ENCODE results near the gene NKX1-2. TPM values are rescaled to one million over a fixed set of nuclear protein-coding genes. Genes with fewer than 3 reads are reported as not detected.
A peak's percentile ranks its signal among the peaks of the same experiment; 100 is the strongest.

NKX1-2 gene
- total RNA-seq (not detected), polyA plus RNA-seq (not detected)

GRCh38 chr10:124450012-124450782 is at the start of gene NKX1-2:
Gene NKX1-2 (minus strand): TSS chr10:124450035. CDS start chr10:124449943, 92 bp downstream.
- DNase-seq (ENCODE audit: extremely low spot score) = no peak
- peaks cover 9% of the 10 kb centered on the region for H3K4me1 ChIP-seq (ENCODE audit: insufficient read depth)
- 2% methylated on average over 57 of the region's 57 CpGs for WGBS

GRCh38 chr10:124498056-124498455 is 48.2 kb upstream of the NKX1-2 start:
- Histone ChIP-seq H3K36me3 (ENCODE audit: insufficient read depth) (no peaks in the 10 kb centered on the region), H3K4me3 (ENCODE audit: low read depth, low read length) (no peak overlapping the region), H3K4me1 (ENCODE audit: insufficient read depth) (no peaks in the 10 kb centered on the region), H3K27ac (ENCODE audit: low read depth) (no peak overlapping the region)
- no peak for DNase-seq (ENCODE audit: extremely low spot score)
- 92% methylated on average over 8 of the region's 8 CpGs for whole genome bisulfite sequencing

More at GRCh38 chr10:124450012-124450782, at the start of gene NKX1-2:
- H3K4me3 ChIP-seq (ENCODE audit: low read depth, low read length) = peak within 1 kb of the TSS; percentile 20
- H3K36me3 ChIP-seq (ENCODE audit: insufficient read depth) = no peaks in the 10 kb centered on the region
- no peak within 1 kb of the TSS for H3K27ac ChIP-seq (ENCODE audit: low read depth)

GRCh38 chr10:124497196-124497881 is 47.5 kb upstream of the NKX1-2 start:
- 73% methylated on average over 15 of the region's 15 CpGs for WGBS
- DNase-seq (ENCODE audit: extremely low spot score) = no peak
- Histone ChIP-seq H3K36me3 (ENCODE audit: insufficient read depth) (no peaks in the 10 kb centered on the region), H3K4me3 (ENCODE audit: low read depth, low read length) (no peak overlapping the region), H3K4me1 (ENCODE audit: insufficient read depth) (no peaks in the 10 kb centered on the region), H3K27ac (ENCODE audit: low read depth) (no peak overlapping the region)

- Histone ChIP-seq H3K27ac (ENCODE audit: low read depth) (no peak overlapping the region), H3K36me3 (ENCODE audit: insufficient read depth) (no peaks in the 10 kb centered on the region), H3K4me3 (ENCODE audit: low read depth, low read length) (no peak overlapping the region), H3K4me1 (ENCODE audit: insufficient read depth) (no peaks in the 10 kb centered on the region)
- no peak for DNase-seq (ENCODE audit: extremely low spot score)
- 91% methylated on average over 24 of the region's 24 CpGs for WGBS
These were observed 46.8 kb upstream of the NKX1-2 start for GRCh38 chr10:124496620-124497019.

- H3K27ac ChIP-seq (ENCODE audit: low read depth) = no peak overlapping the region
- no peak for DNase-seq (ENCODE audit: extremely low spot score)
- H3K4me1 ChIP-seq (ENCODE audit: insufficient read depth) = no peaks in the 10 kb centered on the region
- 85% methylated on average over 14 of the region's 14 CpGs for WGBS
- no peak overlapping the region for H3K4me3 ChIP-seq (ENCODE audit: low read depth, low read length)
- no peaks in the 10 kb centered on the region for H3K36me3 ChIP-seq (ENCODE audit: insufficient read depth)
These were observed 46.3 kb upstream of the NKX1-2 start for GRCh38 chr10:124496150-124496549.

- 92% methylated on average over 11 of the region's 11 CpGs for WGBS
These were observed 45.9 kb upstream of the NKX1-2 start for GRCh38 chr10:124495725-124496124.

GRCh38 chr10:124495162-124495561 is 45.3 kb upstream of the NKX1-2 start:
- 88% methylated on average over 7 of the region's 7 CpGs for WGBS

More at GRCh38 chr10:124495725-124496124, 45.9 kb upstream of the NKX1-2 start:
- no peak for DNase-seq (ENCODE audit: extremely low spot score)
- no peaks in the 10 kb centered on the region for H3K36me3 ChIP-seq (ENCODE audit: insufficient read depth)
- H3K4me3 ChIP-seq (ENCODE audit: low read depth, low read length) = no peak overlapping the region
- peak overlapping the region; percentile 19 for H3K27ac ChIP-seq (ENCODE audit: low read depth)
- H3K4me1 ChIP-seq (ENCODE audit: insufficient read depth) = no peaks in the 10 kb centered on the region

GRCh38 chr10:124494046-124494807 is 44.4 kb upstream of the NKX1-2 start:
- H3K4me3 ChIP-seq (ENCODE audit: low read depth, low read length) = no peak overlapping the region
- no peaks in the 10 kb centered on the region for H3K36me3 ChIP-seq (ENCODE audit: insufficient read depth)
- no peaks in the 10 kb centered on the region for H3K4me1 ChIP-seq (ENCODE audit: insufficient read depth)
- H3K27ac ChIP-seq (ENCODE audit: low read depth) = no peak overlapping the region
- 74% methylated on average over 16 of the region's 16 CpGs for WGBS
- DNase-seq (ENCODE audit: extremely low spot score) = no peak

More at GRCh38 chr10:124495162-124495561, 45.3 kb upstream of the NKX1-2 start:
- Histone ChIP-seq H3K27ac (ENCODE audit: low read depth) (peak overlapping the region; percentile 19), H3K4me3 (ENCODE audit: low read depth, low read length) (no peak overlapping the region), H3K36me3 (ENCODE audit: insufficient read depth) (no peaks in the 10 kb centered on the region), H3K4me1 (ENCODE audit: insufficient read depth) (no peaks in the 10 kb centered on the region)
- DNase-seq (ENCODE audit: extremely low spot score) = no peak

- Histone ChIP-seq H3K4me3 (ENCODE audit: low read depth, low read length) (no peak overlapping the region), H3K4me1 (ENCODE audit: insufficient read depth) (no peaks in the 10 kb centered on the region), H3K27ac (ENCODE audit: low read depth) (no peak overlapping the region), H3K36me3 (ENCODE audit: insufficient read depth) (no peaks in the 10 kb centered on the region)
- WGBS = 72% methylated on average over 23 of the region's 23 CpGs
- no peak for DNase-seq (ENCODE audit: extremely low spot score)
These were observed 43.5 kb upstream of the NKX1-2 start for GRCh38 chr10:124493214-124493882.

- WGBS = 86% methylated on average over 8 of the region's 8 CpGs
- no peak overlapping the region for H3K27ac ChIP-seq (ENCODE audit: low read depth)
- no peaks in the 10 kb centered on the region for H3K36me3 ChIP-seq (ENCODE audit: insufficient read depth)
- H3K4me3 ChIP-seq (ENCODE audit: low read depth, low read length) = no peak overlapping the region
- DNase-seq (ENCODE audit: extremely low spot score) = no peak
- H3K4me1 ChIP-seq (ENCODE audit: insufficient read depth) = no peaks in the 10 kb centered on the region
These were observed 42.4 kb upstream of the NKX1-2 start for GRCh38 chr10:124492266-124492665.

- H3K27ac ChIP-seq (ENCODE audit: low read depth) = no peak overlapping the region
- no peak overlapping the region for H3K4me3 ChIP-seq (ENCODE audit: low read depth, low read length)
- 98% methylated on average over 9 of the region's 9 CpGs for WGBS
- DNase-seq (ENCODE audit: extremely low spot score) = no peak
- H3K4me1 ChIP-seq (ENCODE audit: insufficient read depth) = no peaks in the 10 kb centered on the region
- no peaks in the 10 kb centered on the region for H3K36me3 ChIP-seq (ENCODE audit: insufficient read depth)
These were observed 41.3 kb upstream of the NKX1-2 start for GRCh38 chr10:124491105-124491504.

- Histone ChIP-seq H3K27ac (ENCODE audit: low read depth) (no peak overlapping the region), H3K4me1 (ENCODE audit: insufficient read depth) (no peaks in the 10 kb centered on the region), H3K36me3 (ENCODE audit: insufficient read depth) (no peaks in the 10 kb centered on the region), H3K4me3 (ENCODE audit: low read depth, low read length) (no peak overlapping the region)
- 93% methylated on average over 6 of the region's 6 CpGs for WGBS
- DNase-seq (ENCODE audit: extremely low spot score) = no peak
These were observed 36.8 kb upstream of the NKX1-2 start for GRCh38 chr10:124486635-124487034.

GRCh38 chr10:124484661-124485060 is 34.8 kb upstream of the NKX1-2 start:
- Histone ChIP-seq H3K4me1 (ENCODE audit: insufficient read depth) (no peaks in the 10 kb centered on the region), H3K36me3 (ENCODE audit: insufficient read depth) (no peaks in the 10 kb centered on the region), H3K4me3 (ENCODE audit: low read depth, low read length) (no peak overlapping the region), H3K27ac (ENCODE audit: low read depth) (no peak overlapping the region)
- WGBS = 80% methylated on average over 2 of the region's 2 CpGs
- DNase-seq (ENCODE audit: extremely low spot score) = no peak

All from urinary bladder (tissue), 4 donors.